H1 (cell line): ENCODE results near the gene ALDH4A1.
"Not testable (repeated sequence)": the region's sequence is repeated elsewhere in the genome, so short reads cannot be mapped to it uniquely, and the experiment has no call there.

Experiments
- CEBPB ChIP-seq: IDR thresholded peaks from 2 replicates; pipeline ENCODE4 v1.6.1; 2012; ENCODE audit warnings: low read depth, low read length
- CTCF ChIP-seq, 3 experiments: IDR thresholded peaks; 1 replicate in 2 of 3; 2 replicates in 1 of 3; pipeline versions ENCODE4 v1.5.1 to v1.6.1; 2011; ENCODE audit warnings: low read length in 3 of 3, mild to moderate bottlenecking in 3 of 3, inconsistent platforms in 2 of 3, low read depth in 1 of 3, moderate library complexity in 1 of 3; ENCODE audit not compliant: insufficient read depth in 1 of 3; ENCODE audit errors: control extremely low read depth in 1 of 3
- EP300 ChIP-seq, 2 experiments: IDR thresholded peaks; 1 replicate in 1 of 2; 2 replicates in 1 of 2; pipeline ENCODE4 v1.6.1; 2011 to 2012; ENCODE audit warnings: low read depth in 2 of 2, low read length in 2 of 2, mild to moderate bottlenecking in 2 of 2, borderline replicate concordance in 1 of 2, inconsistent platforms in 1 of 2, moderate library complexity in 1 of 2
- EZH2 ChIP-seq: fragments of 200-600 bp; sonication (generic); IDR thresholded peaks from 2 replicates; pipeline ENCODE4 v1.7.1; 2012; ENCODE audit warnings: low read depth, mild to moderate bottlenecking, moderate library complexity, low read length, inconsistent platforms; ENCODE audit not compliant: severe bottlenecking
- GABPA ChIP-seq: IDR thresholded peaks from 2 replicates; pipeline ENCODE4 v1.6.1; 2011; ENCODE audit warnings: mild to moderate bottlenecking, low read length, moderate library complexity, borderline replicate concordance; ENCODE audit not compliant: insufficient read depth
- MAFK ChIP-seq: IDR thresholded peaks from 2 replicates; pipeline ENCODE4 v1.6.1; 2012; ENCODE audit warnings: low read depth, mild to moderate bottlenecking, improper control_type of control experiment, low read length
- POLR2AphosphoS5 ChIP-seq: IDR thresholded peaks from 2 replicates; pipeline ENCODE4 v1.6.1; 2011; ENCODE audit warnings: low read depth, low read length
- RAD21 ChIP-seq, 2 experiments: IDR thresholded peaks in 1 of 2; conservative IDR thresholded peaks in 1 of 2; 2 replicates each; pipeline ENCODE4 v1.6.1; 2011; ENCODE audit warnings: low read depth in 2 of 2, low read length in 2 of 2, improper control_type of control experiment in 1 of 2, inconsistent platforms in 1 of 2, mild to moderate bottlenecking in 1 of 2, moderate library complexity in 1 of 2
- SP1 ChIP-seq: IDR thresholded peaks from 2 replicates; pipeline ENCODE4 v1.6.1; 2011; ENCODE audit warnings: low read depth, low read length
- SP2 ChIP-seq: IDR thresholded peaks from 2 replicates; pipeline ENCODE4 v1.6.1; 2012; ENCODE audit warnings: mild to moderate bottlenecking, low read length, inconsistent platforms
- YY1 ChIP-seq: IDR thresholded peaks from 2 replicates; pipeline ENCODE4 v1.6.1; 2011; ENCODE audit warnings: low read depth, mild to moderate bottlenecking, low read length

- TF ChIP-seq MAFK; POLR2AphosphoS5; YY1; CTCF (IDR thresholded peaks at IDR 0.05; ENCODE audit: control extremely low read depth in 1 of 3, insufficient read depth in 1 of 3, low read depth in 1 of 3, low read length in 3 of 3); CEBPB; GABPA; SP2; EP300 (IDR thresholded peaks at IDR 0.05; ENCODE audit: borderline replicate concordance in 1 of 2, low read depth in 2 of 2, low read length in 2 of 2); EZH2; SP1; RAD21 (IDR thresholded peaks at IDR 0.05 in 1 of 2, conservative IDR thresholded peaks at IDR 0.05 in 1 of 2; ENCODE audit: low read depth in 2 of 2, low read length in 2 of 2): not testable (repeated sequence)
Measured at GRCh38 chr1:18870595-18870865, 31.8 kb downstream of the ALDH4A1 start.
